ENCODE data around the gene SFT2D3.

SFT2D3 gene, protein sequence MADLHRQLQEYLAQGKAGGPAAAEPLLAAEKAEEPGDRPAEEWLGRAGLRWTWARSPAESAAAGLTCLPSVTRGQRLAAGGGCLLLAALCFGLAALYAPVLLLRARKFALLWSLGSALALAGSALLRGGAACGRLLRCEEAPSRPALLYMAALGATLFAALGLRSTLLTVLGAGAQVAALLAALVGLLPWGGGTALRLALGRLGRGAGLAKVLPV

DNA sequence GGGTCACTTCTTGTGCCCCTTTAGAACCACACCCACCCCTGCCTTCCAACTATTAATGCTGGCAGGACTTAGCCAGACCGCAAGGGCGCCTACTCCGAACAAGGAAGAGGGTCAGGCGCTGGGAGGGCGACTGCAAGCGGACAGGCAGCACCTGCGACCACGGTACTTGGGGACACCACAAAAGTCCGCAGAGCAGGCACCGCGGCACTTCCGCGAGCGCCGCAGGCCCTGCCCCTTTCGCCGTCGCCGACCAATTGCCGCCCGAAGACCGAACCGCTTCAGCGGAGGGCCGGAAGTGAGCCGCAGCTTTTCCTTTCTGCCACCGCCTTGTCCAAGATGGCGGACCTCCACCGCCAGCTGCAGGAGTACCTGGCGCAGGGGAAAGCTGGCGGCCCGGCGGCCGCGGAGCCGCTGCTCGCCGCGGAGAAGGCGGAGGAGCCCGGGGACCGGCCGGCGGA, at the start of gene SFT2D3:
SFT2D3 (plus strand) TSS at position 305 of the 458 bp plus-strand sequence; CDS start at position 337, 32 bp downstream.
- DNase-seq (ENCODE audit: low read depth): peak; percentile 93

DNA sequence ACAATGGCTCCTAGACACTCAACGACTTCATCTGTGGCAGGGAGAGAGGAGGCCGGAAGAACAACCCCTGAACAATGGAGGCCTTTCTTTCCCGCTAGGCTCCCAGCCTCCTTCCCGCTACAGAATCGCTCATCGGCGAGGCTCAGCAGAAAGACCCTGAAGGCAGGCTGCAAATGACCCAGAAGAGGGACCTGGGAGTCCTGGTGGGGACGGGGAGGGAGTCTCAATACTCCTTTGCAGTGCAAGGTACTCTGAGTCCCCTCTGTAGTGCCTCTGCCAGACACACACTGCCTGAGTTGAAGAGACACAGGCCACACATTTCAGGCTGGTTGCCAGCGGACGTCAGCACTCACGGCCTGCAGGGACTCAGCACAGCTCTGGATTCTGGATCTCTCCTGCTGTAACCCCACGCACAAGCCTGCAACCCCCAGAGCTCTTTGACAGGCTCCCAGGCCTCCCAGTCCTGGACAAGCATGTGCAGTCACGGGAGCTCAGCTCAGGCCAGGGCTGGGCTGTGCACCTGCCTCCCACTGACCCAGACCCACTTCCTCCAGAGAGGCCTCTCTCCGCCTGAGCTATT, 49.2 kb upstream of the SFT2D3 start:
- DNase-seq (ENCODE audit: low read depth): no peak

DNA sequence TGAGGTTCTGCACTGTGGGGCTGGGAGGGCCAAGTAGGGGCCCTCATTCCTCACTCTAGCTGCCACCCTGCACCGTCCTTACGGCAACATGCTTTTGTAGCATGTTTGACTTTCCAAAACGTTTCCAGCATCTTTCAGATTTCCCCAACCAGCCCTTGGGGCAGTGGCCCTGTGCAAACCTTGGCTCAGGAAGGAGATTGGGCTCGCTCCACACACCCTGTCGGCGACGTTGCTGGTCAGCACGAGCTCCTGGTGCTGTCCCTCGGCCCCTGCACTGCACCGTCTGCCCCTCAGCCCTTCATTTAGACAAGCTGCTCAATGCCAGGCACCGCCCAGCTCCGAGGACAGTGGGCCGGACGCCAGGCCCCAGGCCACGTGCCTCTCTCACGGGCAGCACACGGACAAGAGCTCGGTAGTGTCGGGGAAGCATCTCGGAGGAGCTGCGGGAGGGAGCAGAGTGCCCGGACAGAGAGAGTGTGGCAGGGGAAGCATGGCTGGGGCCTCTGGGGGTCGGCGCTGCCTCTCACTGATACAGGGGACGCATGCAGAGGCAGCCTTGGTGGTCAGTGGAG, 48.4 kb upstream of the SFT2D3 start:
- no peak for DNase-seq (ENCODE audit: low read depth)

DNA sequence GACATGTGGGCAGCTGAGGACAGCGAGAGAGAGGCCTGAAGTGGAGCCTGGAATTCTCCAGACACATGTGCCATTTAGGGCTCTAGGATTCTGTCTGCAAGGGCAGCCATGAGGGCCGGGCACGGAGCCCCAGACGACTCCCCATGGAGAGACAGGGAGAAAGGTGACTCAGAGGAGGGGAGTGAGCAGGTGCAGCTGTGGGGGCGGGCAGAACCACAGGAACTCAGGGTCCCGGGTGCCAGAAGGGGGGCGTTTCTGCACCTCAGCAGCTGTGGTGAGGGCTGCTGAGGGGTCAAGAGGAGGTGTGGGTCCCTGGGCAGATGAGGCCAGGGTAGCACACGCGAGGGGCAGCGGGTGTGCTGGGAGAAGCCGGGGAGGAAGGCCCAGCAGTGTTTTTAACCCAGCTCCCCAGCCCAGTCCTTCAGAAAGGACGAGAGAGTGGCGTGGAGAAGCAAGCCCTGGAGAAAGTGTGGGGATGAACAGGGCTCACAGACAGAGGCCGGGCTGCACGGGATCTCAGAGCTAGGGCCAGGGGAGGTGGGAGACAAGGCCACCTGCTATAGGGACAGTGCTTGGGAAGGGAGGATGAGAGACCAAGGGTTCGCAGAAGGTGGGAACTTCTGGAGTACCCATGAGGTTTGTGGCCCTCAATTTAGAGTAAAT, 47.7 kb upstream of the SFT2D3 start:
- DNase-seq (ENCODE audit: low read depth): no peak

DNA sequence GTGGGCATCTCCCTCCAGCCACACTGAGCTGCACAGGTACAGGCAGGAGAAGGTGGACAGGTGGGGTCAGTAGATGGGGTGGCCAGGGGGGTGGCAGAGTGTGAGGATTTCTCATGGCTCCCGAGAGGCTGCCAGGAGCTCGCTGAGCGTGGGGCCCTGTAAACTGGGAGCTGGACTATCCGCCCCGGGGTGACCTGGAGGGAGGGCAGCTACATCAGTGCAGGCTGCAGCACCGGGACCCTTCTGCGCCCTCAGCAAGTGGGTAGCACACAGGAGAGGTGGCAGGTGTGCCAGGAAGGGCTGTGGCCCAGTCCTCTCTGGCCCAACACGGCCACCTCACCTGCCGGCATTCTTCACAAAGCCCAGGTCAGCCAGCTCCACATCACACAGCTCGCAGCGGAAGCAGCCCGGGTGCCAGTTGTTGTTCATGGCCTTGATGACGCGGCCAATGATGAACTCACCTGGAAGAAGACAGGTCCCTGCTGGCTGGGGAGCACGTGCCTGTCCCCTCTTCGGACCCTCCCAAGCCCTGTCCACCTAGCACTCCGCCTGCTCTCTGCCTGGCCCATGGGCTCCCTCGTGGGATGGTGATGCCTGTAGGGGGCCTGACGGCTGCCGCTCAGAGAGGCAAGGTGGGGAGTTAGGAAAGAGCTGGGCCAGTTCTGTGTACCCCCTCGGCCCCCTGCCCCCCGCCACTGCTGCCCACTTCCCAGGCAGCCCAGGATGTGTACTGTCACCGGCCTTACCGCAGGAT, 47.0 kb upstream of the SFT2D3 start:
- DNase-seq (ENCODE audit: low read depth): no peak

DNA sequence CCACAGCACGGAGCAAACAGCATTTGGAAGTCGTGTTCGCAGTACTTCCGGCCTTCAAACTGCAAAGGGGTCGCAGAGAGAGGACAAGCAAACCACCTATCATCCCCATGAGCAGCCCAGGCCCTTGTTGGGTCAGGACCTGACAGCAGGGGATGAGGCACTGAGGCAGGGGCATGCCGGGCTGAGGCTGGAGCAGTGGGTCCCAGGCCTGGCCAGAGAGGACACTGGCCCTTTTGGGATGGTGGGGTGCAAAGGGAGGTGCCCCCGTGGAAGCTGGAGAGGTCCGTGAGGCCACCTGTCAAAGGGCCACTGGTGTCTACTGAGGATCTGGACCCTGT, 46.5 kb upstream of the SFT2D3 start:
- DNase-seq (ENCODE audit: low read depth): no peak

DNA sequence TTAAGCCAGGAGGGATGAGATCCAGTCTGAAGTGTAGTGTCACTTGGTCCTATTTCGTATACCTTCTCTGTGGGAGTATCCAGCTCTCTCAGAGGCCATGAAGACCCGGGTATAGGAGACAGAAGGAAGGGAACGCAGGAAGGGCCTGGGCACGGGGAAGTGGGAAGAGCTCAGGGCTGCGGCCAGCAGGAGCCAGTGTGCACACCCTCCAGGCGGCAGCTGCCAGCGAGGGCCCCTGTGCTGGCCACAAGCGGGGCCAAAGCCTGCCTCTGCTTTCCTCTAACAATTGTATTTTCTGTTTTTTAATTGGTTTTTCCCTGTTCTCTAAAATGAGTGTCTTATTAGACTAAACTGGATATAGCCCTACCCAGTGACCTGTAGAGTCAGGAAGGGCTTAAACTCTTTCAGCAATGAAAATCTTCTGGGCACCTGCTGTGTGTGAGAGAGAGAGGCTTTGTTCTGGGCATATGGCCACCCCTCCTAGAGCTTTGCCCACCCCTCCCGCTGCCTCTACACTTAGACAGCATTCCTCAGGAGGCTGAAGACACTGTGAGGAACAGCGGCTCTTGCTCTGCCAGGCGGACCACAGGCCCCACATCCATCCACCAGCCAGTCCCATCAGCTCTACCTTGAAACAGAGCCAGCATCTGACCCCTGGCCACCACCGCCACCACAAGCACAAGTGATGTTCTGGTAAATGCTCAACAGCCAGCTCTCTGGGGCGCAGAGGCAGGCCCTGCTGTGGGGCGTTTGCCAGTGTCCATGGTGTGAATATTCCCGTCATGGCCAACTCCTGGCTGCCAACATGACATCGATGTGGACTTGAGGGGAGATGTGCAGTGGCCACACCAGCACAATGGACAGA, 45.9 kb upstream of the SFT2D3 start:
- no peak for DNase-seq (ENCODE audit: low read depth)

DNA sequence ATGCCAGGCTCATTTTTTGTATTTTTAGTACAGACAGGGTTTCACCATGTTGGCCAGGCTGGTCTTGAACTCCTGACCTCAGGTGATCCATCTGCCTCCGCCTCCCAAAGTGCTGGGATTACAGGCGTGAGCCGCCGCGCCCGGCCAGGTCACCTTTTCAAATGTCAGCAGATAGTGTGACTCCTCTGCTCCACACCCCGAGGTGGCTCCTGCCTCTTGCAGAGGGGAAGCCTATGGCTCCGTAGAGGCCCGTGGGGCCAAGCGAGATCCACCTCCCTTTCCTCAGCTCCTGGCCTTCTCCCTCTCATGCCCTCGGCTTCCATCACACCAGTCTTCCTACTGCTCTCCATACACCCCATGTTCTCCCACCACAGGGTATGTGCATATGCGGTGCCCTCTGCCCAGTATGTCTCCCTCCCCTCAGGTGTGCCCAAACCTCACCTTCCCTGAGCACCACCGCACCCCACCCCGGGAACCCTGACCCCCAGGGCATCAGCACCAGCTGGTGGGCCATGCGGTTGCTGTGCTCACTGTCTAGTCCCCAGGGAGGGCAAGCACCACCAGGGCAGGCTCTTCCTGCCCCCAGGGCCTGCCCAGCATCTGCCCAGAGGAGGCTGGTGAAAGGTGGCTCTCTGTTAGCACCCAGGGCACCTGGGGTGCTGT, 44.6 kb upstream of the SFT2D3 start:
- no peak for DNase-seq (ENCODE audit: low read depth)

DNA sequence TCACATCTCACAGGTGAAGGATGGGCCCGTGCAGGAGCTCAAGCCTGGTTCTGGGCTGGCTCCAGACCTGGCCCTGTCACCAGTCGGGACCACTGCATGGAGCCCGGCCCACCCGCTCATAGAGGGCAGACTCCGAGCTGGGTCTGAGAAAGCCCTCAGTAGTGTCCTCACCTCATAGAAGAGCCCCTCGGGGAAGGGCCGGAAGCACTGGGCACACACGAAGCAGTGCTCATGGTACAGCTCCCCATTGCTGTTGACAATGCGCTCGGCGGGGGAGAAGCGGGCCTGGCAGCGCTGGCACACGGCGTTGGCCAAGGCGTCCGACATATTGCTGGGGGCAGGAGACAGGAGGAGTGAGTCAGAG, 44.1 kb upstream of the SFT2D3 start:
- no peak for DNase-seq (ENCODE audit: low read depth)

DNA sequence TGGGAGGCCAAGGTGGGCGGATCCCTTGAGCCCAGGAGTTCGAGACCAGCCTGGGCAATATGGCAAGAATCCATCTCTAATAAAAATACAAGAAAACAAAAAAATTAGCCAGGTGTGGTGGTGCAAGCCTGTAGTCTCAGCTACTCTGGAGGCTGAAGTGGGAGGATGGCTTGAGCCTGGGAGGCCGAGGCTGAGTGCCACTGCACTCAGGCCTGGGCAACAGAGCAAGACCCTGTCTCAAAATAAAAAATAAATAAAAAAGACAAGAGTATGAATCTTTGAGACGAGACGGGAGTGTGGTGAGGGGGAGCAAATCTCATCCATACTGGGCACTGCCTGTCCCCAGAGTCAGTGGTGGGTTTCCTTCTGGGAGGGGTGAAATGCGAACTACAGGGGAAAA, 43.2 kb upstream of the SFT2D3 start:
- no peak for DNase-seq (ENCODE audit: low read depth)

DNA sequence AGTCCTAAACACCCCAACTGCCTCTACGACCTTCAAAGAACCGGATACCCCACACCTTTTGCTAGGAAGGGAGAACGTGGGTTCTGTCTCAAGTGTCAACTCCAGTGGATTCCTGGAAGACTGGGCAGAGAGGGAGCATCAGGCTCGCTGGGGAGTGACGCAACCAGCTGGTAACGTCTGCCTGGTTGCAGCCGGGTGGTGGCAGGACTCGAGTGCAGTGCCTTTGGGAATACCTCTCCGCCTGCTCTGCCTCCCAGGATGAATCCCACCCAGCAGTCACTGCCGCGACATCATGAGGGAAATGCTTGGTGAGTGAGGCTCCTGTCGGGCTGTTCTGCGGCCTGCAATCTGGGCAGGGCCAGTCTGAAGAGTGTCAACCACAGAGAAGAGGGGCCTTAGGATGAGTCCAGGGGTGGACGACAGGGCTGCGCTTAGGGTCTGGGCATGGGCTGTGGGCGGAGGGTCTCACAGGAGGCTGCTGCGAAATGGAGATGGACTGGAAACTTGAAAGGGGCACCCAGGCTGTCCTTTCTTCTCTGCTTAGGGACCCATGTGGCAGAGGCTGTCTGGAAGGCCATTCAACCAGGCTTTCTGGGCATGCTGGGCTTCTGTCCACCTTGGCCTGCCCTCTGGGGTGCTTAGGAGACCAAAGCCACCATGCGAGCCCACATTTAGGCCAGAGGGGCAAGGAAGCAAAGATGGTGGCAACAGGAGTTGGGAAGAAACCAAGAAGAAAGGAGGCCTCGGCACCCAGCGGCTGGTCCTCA, 42.5 kb upstream of the SFT2D3 start:
- no peak for DNase-seq (ENCODE audit: low read depth)

DNA sequence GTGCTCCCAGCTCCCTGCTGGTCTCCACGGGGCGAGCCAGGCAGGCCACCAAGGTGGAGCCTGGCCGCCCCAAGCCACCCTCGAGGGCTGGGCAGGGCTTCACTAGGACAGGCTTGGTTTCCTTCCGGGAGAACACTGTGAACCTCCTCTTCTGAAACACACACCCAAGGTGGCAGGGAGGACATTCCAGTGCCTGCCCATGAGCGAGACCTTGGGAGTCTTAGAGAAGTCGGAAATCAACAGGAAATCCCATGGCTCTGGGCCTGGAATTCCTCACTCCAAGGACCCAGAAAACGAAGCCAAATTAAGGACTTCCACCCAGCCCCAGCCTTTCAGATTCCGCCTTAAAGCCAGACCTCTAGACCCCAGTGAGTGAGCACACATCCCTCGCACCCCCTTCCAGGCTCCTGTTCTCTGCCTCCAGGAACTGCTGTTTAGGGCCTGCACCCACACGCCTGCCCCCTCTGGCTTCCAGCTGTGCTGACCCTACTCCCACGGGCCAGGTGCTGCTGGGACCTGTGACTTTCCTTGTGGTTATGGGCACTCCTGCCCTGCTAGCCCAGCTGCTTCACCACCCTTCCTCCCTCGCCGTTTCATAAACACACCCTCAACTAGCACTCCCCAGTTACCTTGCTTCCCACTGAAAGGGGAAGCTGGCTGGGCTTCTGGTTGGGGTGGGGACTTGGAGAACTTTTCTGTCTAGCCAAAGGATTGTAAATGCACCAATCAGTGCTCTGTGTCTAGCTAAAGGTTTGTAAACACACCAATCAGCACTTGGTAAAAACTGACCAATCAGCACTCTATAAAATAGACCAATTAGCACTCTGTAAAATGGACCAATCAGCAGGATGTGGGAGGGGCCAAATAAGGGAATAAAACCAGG, 41.6 kb upstream of the SFT2D3 start:
- DNase-seq (ENCODE audit: low read depth): no peak

DNA sequence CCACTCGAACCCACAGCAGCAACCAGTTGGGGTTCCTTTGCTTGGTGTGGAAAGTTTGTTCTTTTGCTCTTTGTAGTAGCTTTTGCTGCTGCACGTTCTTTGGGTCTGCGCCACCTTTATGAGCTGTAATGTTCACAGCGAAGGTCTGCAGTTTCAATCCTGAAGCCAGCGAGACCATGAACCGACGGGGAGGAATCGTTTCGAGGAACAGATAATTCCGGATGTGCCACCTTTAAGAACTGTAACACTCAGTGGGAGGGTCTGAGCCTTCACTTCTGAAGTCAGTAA, 41.1 kb upstream of the SFT2D3 start:
- no peak for DNase-seq (ENCODE audit: low read depth)

DNA sequence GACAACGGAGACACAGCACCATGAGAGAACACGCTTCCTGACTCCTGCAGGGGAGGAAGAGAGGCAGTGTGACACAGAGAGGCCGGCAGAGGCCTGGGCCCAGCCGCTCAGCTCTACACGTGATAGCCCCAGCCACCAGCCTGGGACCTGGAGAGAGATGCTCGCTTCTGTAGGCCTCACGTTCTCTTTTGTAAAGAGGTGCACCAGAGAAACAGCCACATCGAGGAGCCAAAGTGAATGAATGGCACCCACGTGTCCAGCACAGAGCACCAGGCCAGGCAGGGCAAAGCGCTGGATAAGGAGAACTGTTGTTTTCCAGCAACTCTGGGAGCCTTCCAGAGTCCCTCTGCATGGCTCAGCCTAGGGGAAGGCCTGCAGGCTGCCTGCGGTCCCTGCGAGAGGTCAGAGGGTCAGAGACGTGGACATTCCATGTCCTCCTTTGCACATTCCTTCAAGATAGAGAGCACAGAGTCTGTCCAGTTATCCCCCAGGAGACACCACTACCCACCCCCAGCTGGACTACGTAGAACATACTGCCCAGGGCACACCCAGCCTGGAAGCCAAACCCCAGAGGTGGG, 40.1 kb upstream of the SFT2D3 start:
- no peak for DNase-seq (ENCODE audit: low read depth)

DNA sequence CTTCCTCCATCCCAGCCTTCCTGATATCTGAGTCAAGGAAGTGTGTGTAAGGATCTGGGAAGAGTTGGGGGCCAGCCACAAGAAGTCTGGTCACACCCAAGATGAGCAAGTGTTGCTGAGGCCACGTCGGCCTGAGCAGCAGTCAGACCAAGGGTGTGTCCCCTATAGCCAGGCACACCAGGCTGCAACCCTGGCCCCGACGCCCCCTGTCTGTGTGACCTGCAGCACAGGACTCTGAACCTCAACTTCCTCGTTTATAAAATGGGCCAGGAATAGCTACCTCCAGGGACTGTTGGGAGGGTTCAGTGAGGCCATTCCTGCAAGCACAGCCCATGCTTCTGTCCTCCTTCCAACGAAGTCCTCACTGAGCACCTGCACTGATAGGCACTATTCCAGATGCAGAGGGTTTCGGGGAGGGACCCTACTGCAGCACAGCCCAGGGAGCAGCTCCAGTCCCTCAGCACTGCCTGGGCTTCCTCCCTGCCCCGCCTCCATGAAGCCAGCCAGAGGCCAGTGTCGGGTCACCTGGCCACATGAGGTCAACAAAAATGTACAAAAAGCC, 39.3 kb upstream of the SFT2D3 start:
- DNase-seq (ENCODE audit: low read depth): no peak

DNA sequence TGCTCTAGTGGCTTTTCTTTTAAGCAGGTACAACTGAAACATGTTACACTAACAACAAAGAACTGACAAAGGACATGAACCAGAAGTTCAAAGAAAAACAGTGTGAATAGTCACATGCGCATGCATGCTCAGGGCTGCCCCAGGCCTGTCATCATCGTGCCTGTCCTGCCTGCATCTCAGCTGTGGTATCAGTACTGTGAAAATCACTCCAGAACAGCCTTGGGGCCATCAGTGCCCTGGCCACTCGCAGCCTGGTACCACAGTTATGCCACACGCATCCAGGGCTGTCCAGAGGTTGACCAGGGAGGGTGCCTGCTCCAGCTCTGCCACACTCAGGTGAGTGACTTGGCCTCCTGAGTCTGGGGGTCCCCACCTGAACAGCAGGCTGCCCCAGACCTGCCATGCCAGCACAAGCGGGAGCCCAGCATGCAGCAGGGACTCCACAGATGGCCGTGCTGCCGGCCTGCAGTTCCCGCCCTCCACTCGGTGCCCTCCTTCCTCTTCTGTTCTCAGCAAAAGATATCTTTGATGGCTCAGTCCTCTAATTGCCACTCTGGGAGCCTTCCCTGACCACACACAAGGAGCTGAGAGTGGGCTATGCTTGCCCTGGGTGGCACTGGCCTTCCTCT, 38.2 kb upstream of the SFT2D3 start:
- DNase-seq (ENCODE audit: low read depth): no peak

DNA sequence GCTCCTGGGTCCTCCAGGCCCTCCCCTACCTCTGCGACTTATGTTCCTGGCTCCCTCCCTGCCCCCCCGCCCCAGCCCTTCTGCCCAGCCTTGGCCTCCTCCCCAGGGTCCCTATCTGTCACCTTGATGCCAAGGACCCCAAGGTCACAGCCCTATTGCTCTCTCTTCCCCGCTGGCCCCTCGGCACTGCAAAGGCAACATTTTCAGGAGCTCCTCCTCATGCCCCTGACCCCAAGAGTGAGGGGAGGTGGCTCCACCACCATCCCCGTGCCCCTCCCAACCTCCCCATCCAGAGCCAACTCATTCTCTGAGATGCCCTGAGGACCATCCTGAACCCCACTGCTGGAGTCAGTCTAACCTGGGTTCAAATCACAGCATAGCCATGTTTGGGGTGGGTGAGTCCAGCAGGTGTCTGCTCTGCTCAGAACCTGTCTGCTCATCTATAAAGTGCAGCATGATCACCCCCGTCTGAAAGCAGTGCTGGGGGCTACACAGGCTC, 37.7 kb upstream of the SFT2D3 start:
- DNase-seq (ENCODE audit: low read depth): no peak
